HG02970 (cell line): ENCODE data around the gene GAPVD1.

Experiments
- ATAC-seq: cut with Tn5 transposase; IDR thresholded peaks from one replicate; pipeline ENCODE4 v1.9.1; 2021; ENCODE audit warnings: mild to moderate bottlenecking, moderate library complexity, moderate number of reproducible peaks; ENCODE audit not compliant: unreplicated experiment, low FRiP score

Gene GAPVD1

DNA sequence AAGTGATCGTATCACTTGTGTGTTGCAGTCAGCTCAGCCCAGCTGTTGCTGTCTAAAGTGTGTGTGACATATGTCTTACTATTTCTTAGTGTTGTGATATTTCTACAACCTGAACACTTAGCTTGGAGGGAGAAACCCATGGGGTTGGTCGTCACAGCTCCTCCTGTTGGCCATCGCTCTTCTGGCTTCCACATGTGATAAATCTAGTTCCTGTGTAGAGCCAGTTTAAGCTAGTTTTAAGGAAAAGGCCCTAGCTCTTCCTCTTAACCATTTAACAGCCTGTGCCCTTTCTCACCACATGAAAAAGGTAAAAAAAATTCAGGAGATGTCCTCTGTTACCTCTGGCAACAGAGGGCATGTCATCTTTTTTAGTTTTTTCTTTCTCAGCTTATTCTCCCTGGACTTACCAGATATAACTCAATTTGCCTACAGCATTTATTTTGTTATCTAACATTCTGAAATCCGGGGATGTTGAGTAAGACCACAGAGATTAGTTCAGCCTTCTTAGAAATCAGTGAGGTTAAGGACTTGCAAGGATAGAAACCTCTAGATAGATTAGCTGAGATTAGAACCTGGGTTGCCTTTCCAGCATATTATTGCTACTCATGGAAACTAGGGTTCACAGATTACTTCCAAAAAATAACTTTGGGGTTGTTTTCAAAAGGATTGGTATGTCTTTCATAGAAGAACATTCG, 100.4 kb downstream of the GAPVD1 start:
- ATAC-seq, result no peak

GRCh38 chr9:125366676-125367075, 105.0 kb downstream of the GAPVD1 start:
- no peak for ATAC-seq

DNA sequence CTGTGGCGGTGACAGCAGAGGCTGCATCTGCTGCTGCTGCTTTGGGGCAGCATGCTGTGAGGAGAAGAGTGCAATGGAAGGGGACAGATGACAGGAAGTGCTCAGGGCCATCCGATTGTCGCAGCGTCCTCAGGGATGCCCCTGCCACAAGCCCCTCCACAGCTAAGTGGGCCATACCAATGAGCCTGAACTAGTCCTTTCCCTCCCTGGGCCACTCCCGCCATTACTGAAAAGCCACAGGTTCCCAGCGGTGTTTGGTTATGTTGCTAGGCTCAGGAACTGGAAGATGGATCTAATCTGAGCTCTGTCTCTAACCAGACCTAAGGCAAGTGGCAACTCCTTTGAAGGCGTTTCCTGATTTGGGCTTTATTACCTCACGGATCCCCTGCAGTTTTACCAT, 109.2 kb downstream of the GAPVD1 start:
- ATAC-seq, result no peak

DNA sequence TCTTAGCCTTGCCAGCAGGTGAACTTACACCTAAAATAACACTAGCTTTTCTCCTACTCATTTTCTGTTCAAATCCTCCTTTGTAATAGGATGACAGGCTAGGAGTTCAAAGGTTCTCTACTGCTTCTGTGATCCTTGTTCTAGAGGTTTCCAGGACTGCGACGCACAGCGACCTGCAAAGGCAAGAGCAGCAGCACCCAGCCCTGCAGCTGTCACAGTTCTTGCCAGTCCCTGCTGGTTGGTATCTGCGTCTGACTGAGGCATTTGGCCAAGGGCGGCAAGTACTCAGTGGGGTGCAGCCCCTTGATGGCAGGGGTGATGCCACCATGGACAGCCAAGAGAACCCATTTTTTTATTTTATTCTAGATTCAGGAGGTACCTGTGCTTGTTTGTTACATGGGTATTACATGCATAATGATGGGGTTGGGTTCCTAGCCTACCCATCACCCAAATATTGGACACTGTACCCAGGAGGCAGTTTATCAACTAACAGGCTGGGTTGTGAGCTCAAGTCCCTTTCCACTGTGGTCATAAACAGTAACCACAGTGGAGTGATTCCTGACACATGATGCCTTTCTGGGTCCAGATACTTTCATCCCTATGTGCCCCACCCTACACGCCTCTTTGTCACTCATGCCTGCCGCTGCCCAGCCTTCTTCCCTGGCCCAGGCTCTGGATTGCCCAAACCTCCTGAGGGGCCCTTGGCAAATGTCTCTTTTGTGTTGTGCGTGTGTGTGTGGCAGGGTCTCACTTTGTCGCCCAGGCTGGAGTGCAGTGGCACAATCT, 111.0 kb downstream of the GAPVD1 start:
- ATAC-seq, result no peak

- ATAC-seq, result no peak
These were observed 113.0 kb downstream of the GAPVD1 start for GRCh38 chr9:125374443-125375309.

GRCh38 chr9:125375820-125376219, 114.2 kb downstream of the GAPVD1 start:
- ATAC-seq, result no peak

DNA sequence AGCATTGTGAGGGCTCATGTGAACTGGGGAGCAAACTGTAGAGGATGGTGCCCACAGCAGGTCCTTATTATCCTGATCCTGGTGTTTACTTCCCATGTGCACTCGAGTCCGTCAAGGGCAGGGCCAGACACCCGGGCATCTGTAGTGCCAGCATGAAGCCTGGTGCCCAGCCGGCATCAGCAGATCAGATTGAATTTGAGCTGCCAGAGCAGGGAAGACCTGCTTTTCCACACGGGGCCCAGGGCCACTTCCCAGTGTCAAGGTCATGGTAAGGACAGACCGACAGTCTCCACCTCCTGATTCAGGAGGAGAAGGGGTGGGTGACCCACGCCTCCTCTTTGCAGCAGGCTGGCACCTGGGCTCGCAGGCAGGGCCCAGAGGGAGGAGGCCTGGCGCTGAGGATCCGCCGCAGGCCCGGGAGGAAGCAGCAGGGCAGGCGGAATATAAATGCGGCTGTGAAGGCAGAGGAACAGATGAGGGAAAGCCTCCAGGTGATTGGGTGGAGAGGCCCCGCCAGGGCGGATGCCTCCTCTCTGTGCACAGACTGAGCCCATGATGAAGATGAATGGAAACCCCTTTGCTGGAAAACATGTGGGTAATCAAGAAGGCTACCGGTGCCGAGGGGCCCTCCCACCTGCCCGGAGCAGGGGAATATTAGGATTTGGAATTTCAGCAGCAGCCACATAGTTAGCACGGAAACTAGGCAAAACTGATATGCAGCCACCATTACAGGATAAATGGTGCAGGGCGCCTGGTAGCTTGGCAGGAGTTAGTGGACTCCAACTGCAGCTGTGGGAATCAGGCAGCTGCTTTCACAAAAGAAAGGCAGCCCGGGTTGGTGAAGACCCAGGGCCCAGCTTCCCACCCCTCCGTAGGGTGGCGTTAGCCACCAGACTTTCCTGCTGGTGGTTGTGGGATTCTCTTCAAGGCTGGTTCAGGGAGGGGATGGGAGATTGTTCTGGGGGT, 114.9 kb downstream of the GAPVD1 start:
- ATAC-seq, result no peak

GRCh38 chr9:125377584-125378250, 116.1 kb downstream of the GAPVD1 start:
- no peak for ATAC-seq

GRCh38 chr9:125378778-125379177, 117.2 kb downstream of the GAPVD1 start:
- no peak for ATAC-seq

DNA sequence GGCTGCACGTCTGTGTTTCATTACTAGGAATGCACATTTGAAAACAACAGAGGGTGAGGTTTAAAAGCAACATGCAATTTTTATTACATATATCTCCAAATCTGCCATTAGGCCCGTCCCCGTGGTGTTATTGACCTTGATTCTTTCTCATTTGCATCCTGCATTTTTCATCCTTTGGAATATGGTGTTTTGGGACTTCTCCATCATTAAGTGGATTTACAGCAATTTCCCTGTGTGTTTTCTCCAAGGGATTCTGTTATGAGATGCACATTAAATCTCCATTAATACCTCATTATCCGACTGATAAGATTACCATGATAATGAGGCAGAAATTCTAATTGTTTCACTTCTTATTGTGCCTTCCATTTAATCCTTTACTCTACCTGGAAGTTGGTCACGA, 117.6 kb downstream of the GAPVD1 start:
- ATAC-seq, result no peak

- ATAC-seq, result no peak
These were observed 118.8 kb downstream of the GAPVD1 start for GRCh38 chr9:125380406-125380805.

GRCh38 chr9:125387861-125388524, 126.4 kb downstream of the GAPVD1 start:
- no peak for ATAC-seq

DNA sequence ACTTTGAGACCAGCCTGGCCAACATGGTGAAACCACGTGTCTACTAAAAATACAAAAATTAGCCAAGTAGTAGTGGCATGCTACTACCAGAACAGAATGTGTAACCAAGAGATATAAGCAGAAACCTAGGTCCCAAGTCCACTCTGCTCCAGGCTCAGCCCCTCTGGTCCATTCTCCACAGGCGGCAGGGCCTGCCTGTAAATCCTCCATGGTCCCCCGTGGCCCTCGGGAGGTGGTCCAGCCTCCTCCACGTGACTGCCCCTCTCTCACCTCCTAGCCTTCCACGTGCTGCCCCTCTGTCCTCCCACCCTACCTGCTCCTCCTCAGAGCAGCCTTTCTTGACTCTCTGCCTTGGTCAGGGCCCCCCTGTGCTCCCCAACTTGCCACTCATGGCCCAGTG, 127.4 kb downstream of the GAPVD1 start:
- no peak for ATAC-seq

GRCh38 chr9:125391704-125392103, 130.1 kb downstream of the GAPVD1 start:
- no peak for ATAC-seq

DNA sequence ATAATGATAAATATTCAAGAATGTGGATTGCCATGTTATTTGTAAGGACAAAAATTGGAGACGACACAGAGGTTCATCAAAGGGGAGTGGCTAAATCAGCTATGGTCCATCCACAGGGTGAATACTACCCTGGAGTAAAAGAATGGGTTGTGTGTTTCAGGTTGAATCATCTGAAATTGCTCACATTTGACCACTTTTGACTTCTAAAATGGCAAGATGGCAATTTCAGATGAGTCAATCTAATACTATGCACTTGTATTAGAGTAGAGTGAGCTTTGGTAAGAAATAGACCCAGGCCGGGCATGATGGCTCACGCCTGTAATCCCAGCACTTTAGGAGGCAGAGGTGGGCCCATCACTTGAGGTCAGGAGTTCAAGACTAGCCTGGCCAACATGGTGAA, 131.8 kb downstream of the GAPVD1 start:
- ATAC-seq, result no peak

DNA sequence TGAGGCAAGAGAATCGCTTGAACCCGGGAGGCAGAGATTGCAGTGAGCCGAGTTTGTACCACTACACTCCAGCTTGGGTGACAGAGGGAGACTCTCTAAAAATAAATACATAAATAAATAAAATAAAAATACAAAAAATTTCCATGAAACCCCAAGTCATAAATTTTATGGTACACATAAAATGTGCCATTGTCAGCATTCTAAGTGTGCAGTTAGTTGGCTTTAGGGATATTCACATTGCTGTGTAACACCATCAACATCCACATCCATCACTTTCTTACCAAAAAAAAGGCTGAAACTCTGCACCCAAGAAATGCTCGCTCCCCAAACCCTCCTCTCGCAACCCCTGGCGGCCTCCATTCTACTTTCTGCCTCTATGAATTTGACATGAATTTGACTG, 135.2 kb downstream of the GAPVD1 start:
- no peak for ATAC-seq

DNA sequence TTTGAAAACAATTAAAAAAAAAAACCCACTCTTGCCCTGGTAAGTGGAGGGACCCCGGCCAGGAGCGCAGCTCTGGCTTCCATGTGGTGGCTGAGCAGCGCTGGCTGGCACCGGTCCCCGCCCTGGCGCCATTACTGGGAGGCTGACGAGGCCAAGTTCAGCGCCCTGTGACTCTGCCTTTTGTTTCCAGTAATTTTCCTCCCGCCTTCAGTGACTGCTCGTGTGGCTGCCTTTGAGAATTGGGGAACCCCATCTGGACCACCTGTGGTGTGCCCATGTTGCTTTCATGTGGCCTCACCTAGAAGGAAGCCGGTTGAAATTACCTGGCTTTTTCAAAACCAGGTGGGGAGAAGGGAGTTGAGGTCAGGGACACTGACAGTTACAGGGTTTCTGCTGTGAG, 136.1 kb downstream of the GAPVD1 start:
- ATAC-seq, result no peak

DNA sequence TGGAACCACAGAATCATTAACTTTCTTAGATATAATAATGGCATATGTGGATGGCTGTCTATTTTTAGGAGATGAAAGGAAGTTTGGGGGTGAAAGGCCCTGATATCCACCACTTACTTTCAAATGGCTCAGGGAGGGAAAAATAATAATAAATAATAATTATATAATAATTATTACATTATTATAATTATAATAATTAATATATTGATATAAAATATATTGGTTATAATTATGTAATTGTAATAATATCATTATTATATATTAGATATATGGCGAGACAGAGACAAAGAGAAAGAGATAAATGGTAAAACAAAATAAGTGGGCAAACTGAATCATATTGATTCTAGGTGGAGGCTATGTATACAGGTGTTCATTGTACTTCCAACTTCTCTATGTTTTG, 136.6 kb downstream of the GAPVD1 start:
- ATAC-seq, result no peak

GRCh38 chr9:125399165-125399564, 137.5 kb downstream of the GAPVD1 start:
- no peak for ATAC-seq
